ENCODE data around the gene GRID1. TPM values are rescaled to one million over a fixed set of nuclear protein-coding genes. Genes with fewer than 3 reads are reported as not detected.

GRID1 gene
- total RNA-seq, 1 donor from 2014 or later: 9.2 TPM

- no peak for DNase-seq (ENCODE audit: extremely low spot score, unreplicated experiment)
- H3K4me3 Mint-ChIP-seq: no peak overlapping the region
- H3K36me3 Mint-ChIP-seq: no peaks in the 10 kb centered on the region
- peaks cover 9% of the 10 kb centered on the region for H3K4me1 Mint-ChIP-seq (ENCODE audit: unreplicated experiment)
- TF ChIP-seq CTCF (conservative IDR thresholded peaks at IDR 0.05): no peak
- H3K9me3 Mint-ChIP-seq: no peaks in the 10 kb centered on the region
- no peak overlapping the region for H3K27ac Mint-ChIP-seq
- H3K27me3 Mint-ChIP-seq: peaks cover 13% of the 10 kb centered on the region
Measured at GRCh38 chr10:85920311-85920710, 446.3 kb downstream of the GRID1 start.

- Mint-ChIP-seq H3K36me3 (no peaks in the 10 kb centered on the region), H3K27ac (no peak overlapping the region), H3K4me3 (no peak overlapping the region), H3K9me3 (no peaks in the 10 kb centered on the region), H3K27me3 (peaks cover 13% of the 10 kb centered on the region), H3K4me1 (ENCODE audit: unreplicated experiment) (peaks cover 9% of the 10 kb centered on the region)
- TF ChIP-seq CTCF (conservative IDR thresholded peaks at IDR 0.05): no peak
- no peak for DNase-seq (ENCODE audit: extremely low spot score, unreplicated experiment)
Measured at GRCh38 chr10:85919491-85920021, 447.0 kb downstream of the GRID1 start.

GRCh38 chr10:85918371-85918770 is 448.2 kb downstream of the GRID1 start:
- Mint-ChIP-seq H3K27ac (no peak overlapping the region), H3K27me3 (peaks cover 13% of the 10 kb centered on the region), H3K4me1 (ENCODE audit: unreplicated experiment) (peaks cover 9% of the 10 kb centered on the region), H3K9me3 (no peaks in the 10 kb centered on the region), H3K36me3 (no peaks in the 10 kb centered on the region), H3K4me3 (no peak overlapping the region)
- no peak for DNase-seq (ENCODE audit: extremely low spot score, unreplicated experiment)
- TF ChIP-seq CTCF (conservative IDR thresholded peaks at IDR 0.05): no peak

GRCh38 chr10:85917601-85918000 is 449.0 kb downstream of the GRID1 start:
- Mint-ChIP-seq H3K4me3 (no peak overlapping the region), H3K27ac (no peak overlapping the region), H3K9me3 (no peaks in the 10 kb centered on the region), H3K4me1 (ENCODE audit: unreplicated experiment) (peaks cover 9% of the 10 kb centered on the region), H3K27me3 (peaks cover 13% of the 10 kb centered on the region), H3K36me3 (no peaks in the 10 kb centered on the region)
- TF ChIP-seq CTCF (conservative IDR thresholded peaks at IDR 0.05): no peak
- no peak for DNase-seq (ENCODE audit: extremely low spot score, unreplicated experiment)

GRCh38 chr10:85916994-85917573 is 449.5 kb downstream of the GRID1 start:
- H3K4me3 Mint-ChIP-seq: no peak overlapping the region
- H3K4me1 Mint-ChIP-seq (ENCODE audit: unreplicated experiment): peaks cover 9% of the 10 kb centered on the region
- no peaks in the 10 kb centered on the region for H3K9me3 Mint-ChIP-seq
- no peak for TF ChIP-seq CTCF (conservative IDR thresholded peaks at IDR 0.05)
- peaks cover 13% of the 10 kb centered on the region for H3K27me3 Mint-ChIP-seq
- no peak for DNase-seq (ENCODE audit: extremely low spot score, unreplicated experiment)
- H3K27ac Mint-ChIP-seq: no peak overlapping the region
- H3K36me3 Mint-ChIP-seq: no peaks in the 10 kb centered on the region

Measured in type B pancreatic cell (in vitro differentiated cells).